Ovary (tissue), 3 donors: ENCODE results near the gene ENTHD1.

Experiments
- EP300 ChIP-seq: sonication (generic); formaldehyde crosslinking; IDR thresholded peaks from one replicate; pipeline ENCODE4 v1.6.1; 2017; ENCODE audit warnings: antibody characterized with exemption
- POLR2A ChIP-seq: fragments of 450-650 bp; IDR thresholded peaks from one replicate; pipeline ENCODE4 v1.6.1; 2017; ENCODE audit warnings: antibody characterized with exemption, mild to moderate bottlenecking, moderate library complexity
- TF ChIP-seq, protein P1 (sequence below), 3 donors: fragments of 450-650 bp in 2 of 3; fragments of 200-600 bp in 1 of 3; IDR thresholded peaks; one replicate each; pipeline versions ENCODE4 v1.5.1 to v1.8.0; 2016 to 2022; ENCODE audit warnings: antibody characterized with exemption in 3 of 3, mild to moderate bottlenecking in 1 of 3
- donor health status: DM: no; HTN: no; CAD: no.

DNA sequence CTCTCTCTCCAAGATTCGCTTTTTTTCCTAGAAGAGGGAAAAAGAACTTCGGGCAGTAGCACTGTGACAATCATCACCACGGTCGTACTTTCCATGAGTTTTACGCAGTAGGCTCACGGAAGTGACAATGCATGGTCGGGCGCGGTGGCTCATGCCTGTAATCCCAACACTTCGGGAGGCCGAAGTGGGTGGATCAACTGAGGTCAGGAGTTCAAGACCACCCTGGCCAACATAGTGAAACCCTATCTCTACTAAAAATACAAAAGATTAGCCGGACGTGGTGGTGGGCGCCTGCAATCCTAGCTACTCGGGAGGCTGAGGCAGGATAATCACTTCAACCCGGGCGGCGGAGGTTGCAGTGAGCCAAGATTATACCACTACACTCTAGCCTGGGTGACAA, 30.7 kb upstream of the ENTHD1 start:
- TF ChIP-seq, protein P1, sequence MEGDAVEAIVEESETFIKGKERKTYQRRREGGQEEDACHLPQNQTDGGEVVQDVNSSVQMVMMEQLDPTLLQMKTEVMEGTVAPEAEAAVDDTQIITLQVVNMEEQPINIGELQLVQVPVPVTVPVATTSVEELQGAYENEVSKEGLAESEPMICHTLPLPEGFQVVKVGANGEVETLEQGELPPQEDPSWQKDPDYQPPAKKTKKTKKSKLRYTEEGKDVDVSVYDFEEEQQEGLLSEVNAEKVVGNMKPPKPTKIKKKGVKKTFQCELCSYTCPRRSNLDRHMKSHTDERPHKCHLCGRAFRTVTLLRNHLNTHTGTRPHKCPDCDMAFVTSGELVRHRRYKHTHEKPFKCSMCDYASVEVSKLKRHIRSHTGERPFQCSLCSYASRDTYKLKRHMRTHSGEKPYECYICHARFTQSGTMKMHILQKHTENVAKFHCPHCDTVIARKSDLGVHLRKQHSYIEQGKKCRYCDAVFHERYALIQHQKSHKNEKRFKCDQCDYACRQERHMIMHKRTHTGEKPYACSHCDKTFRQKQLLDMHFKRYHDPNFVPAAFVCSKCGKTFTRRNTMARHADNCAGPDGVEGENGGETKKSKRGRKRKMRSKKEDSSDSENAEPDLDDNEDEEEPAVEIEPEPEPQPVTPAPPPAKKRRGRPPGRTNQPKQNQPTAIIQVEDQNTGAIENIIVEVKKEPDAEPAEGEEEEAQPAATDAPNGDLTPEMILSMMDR (IDR thresholded peaks at IDR 0.05) = no peak
- TF ChIP-seq POLR2A (no peak), EP300 (no peak)
